Measurements from ENCODE around the gene ILF2.
A peak's percentile ranks its signal among the peaks of the same experiment; 100 is the strongest.

The ILF2 gene

DNA sequence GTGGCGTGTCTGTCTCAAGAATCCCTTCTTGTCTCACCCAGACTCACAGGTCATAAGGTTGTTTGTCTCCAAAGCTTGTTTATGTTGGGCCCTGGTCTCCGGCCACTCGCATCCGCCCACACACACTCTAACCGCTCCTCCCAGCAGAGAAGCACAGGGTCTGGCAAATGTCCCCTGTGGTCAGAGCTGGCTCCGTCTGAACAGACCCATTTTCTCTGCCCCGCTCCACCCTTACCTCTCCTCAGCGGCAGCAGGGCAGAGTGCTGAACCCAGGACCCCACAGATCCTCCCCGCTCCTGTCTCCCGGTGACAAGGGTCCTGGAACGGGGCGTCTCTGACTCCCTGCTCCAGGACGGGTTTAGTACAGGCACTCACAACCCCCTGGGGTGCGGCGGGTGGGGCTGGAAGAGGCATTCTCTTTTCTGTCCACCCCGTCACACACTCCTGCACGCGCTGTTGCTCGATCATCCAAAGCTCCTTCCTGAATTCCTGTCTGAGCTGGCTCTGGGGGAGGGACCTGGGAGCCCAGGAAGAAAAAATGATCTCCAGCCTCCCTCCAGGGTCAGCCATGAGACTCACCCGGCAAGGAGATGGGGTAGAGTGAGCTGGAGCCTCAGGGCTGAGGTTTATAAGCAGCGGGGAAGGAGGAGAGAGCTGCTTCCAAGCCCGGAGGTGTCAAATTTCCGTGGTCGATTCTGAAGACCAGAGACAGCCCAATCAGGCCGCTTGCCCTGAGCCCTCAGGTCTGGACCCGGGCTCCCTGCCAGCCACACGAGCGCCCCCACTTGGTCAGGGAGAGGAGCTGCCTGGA is 43.7 kb downstream of the ILF2 start, which contains the start of gene S100A13 (continued):
- no peak for TF ChIP-seq ZNF791 (tag by site-specific recombination; IDR thresholded peaks at IDR 0.05)
- TF ChIP-seq ZBTB7A (tag by site-specific recombination; IDR thresholded peaks at IDR 0.05; ENCODE audit: low read depth), result no peak
- peak; percentile 59 for TF ChIP-seq PATZ1 (tag by site-specific recombination; IDR thresholded peaks at IDR 0.05)
- TF ChIP-seq, protein P1, sequence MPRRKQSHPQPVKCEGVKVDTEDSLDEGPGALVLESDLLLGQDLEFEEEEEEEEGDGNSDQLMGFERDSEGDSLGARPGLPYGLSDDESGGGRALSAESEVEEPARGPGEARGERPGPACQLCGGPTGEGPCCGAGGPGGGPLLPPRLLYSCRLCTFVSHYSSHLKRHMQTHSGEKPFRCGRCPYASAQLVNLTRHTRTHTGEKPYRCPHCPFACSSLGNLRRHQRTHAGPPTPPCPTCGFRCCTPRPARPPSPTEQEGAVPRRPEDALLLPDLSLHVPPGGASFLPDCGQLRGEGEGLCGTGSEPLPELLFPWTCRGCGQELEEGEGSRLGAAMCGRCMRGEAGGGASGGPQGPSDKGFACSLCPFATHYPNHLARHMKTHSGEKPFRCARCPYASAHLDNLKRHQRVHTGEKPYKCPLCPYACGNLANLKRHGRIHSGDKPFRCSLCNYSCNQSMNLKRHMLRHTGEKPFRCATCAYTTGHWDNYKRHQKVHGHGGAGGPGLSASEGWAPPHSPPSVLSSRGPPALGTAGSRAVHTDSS (tag by site-specific recombination; IDR thresholded peaks at IDR 0.05), result no peak
- TF ChIP-seq ZNF843 (tag by site-specific recombination; IDR thresholded peaks at IDR 0.05), result no peak
- peak; percentile 60; the same call in 1 of the 2 replicates for TF ChIP-seq ZBTB48 (tag by site-specific recombination; IDR thresholded peaks at IDR 0.05)
- TF ChIP-seq, protein P2, sequence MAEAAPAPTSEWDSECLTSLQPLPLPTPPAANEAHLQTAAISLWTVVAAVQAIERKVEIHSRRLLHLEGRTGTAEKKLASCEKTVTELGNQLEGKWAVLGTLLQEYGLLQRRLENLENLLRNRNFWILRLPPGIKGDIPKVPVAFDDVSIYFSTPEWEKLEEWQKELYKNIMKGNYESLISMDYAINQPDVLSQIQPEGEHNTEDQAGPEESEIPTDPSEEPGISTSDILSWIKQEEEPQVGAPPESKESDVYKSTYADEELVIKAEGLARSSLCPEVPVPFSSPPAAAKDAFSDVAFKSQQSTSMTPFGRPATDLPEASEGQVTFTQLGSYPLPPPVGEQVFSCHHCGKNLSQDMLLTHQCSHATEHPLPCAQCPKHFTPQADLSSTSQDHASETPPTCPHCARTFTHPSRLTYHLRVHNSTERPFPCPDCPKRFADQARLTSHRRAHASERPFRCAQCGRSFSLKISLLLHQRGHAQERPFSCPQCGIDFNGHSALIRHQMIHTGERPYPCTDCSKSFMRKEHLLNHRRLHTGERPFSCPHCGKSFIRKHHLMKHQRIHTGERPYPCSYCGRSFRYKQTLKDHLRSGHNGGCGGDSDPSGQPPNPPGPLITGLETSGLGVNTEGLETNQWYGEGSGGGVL (tag by site-specific recombination; IDR thresholded peaks at IDR 0.05), result no peak; the same call in none of the 2 replicates
- TF ChIP-seq PRDM2 (tag by site-specific recombination; IDR thresholded peaks at IDR 0.05; ENCODE audit: borderline replicate concordance), result no peak
- TF ChIP-seq ZNF792 (tag by site-specific recombination; IDR thresholded peaks at IDR 0.05), result no peak
- no peak for TF ChIP-seq ZNF654 (tag by site-specific recombination; IDR thresholded peaks at IDR 0.05; ENCODE audit: low read depth)
- TF ChIP-seq ZNF544 (tag by site-specific recombination; IDR thresholded peaks at IDR 0.05), result no peak
- no peak for TF ChIP-seq MYNN (tag by site-specific recombination; IDR thresholded peaks at IDR 0.05; ENCODE audit: borderline replicate concordance)
- TF ChIP-seq YY1 (tag by site-specific recombination; IDR thresholded peaks at IDR 0.05), result 0 out of 2 replicates have a peak, but pooled peaks have one; percentile 49
- no peak for TF ChIP-seq KLF10 (tag by site-specific recombination; IDR thresholded peaks at IDR 0.05)
- peak; percentile 60 for TF ChIP-seq ZNF596 (tag by site-specific recombination; IDR thresholded peaks at IDR 0.05)
- peak; percentile 28; the same call in 1 of the 2 replicates for TF ChIP-seq ZNF223 (tag by site-specific recombination; IDR thresholded peaks at IDR 0.05)
- no peak for TF ChIP-seq ZNF16 (tag by site-specific recombination; IDR thresholded peaks at IDR 0.05; ENCODE audit: low read depth)
- TF ChIP-seq, protein P3, sequence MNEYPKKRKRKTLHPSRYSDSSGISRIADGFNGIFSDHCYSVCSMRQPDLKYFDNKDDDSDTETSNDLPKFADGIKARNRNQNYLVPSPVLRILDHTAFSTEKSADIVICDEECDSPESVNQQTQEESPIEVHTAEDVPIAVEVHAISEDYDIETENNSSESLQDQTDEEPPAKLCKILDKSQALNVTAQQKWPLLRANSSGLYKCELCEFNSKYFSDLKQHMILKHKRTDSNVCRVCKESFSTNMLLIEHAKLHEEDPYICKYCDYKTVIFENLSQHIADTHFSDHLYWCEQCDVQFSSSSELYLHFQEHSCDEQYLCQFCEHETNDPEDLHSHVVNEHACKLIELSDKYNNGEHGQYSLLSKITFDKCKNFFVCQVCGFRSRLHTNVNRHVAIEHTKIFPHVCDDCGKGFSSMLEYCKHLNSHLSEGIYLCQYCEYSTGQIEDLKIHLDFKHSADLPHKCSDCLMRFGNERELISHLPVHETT (tag by site-specific recombination; IDR thresholded peaks at IDR 0.05), result no peak
- TF ChIP-seq, protein P4, sequence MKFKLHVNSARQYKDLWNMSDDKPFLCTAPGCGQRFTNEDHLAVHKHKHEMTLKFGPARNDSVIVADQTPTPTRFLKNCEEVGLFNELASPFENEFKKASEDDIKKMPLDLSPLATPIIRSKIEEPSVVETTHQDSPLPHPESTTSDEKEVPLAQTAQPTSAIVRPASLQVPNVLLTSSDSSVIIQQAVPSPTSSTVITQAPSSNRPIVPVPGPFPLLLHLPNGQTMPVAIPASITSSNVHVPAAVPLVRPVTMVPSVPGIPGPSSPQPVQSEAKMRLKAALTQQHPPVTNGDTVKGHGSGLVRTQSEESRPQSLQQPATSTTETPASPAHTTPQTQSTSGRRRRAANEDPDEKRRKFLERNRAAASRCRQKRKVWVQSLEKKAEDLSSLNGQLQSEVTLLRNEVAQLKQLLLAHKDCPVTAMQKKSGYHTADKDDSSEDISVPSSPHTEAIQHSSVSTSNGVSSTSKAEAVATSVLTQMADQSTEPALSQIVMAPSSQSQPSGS (tag by site-specific recombination; IDR thresholded peaks at IDR 0.05; ENCODE audit: low read depth), result no peak
- peak; percentile 7; the same call in 1 of the 2 replicates for TF ChIP-seq ZNF121 (tag by site-specific recombination; IDR thresholded peaks at IDR 0.05)
- TF ChIP-seq ZNF146 (tag by site-specific recombination; IDR thresholded peaks at IDR 0.05), result no peak
- TF ChIP-seq ZNF23 (tag by site-specific recombination; IDR thresholded peaks at IDR 0.05; ENCODE audit: borderline replicate concordance), result no peak
- no peak for TF ChIP-seq ZNF138 (tag by site-specific recombination; IDR thresholded peaks at IDR 0.05; ENCODE audit: borderline replicate concordance)
- TF ChIP-seq ZNF324 (tag by site-specific recombination; IDR thresholded peaks at IDR 0.05), result no peak
- TF ChIP-seq ZNF416 (tag by site-specific recombination; IDR thresholded peaks at IDR 0.05), result no peak
